ENCODE measurements around the gene TMIGD3.
A peak's percentile ranks its signal among the peaks of the same experiment; 100 is the strongest.

Gene TMIGD3

DNA sequence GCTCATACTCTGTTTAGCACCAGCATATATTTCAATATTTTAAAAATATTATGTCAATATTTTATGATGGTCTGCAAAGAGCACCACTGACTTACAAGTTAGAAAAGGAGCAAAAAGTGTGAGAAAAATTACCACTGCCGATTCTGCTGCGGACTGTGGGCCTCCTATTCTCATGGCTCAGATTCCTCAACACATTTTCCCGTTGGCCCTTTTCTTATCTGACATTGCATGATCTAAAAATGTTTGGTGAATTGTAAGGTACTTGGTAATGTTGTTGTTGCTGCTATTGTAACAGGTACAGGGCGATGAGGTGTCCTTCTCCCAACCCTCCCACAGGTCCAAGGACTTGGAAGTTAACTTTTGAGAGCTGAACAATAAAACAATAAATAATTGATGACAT lies 28.9 kb downstream of the TMIGD3 start:
- DNase-seq (ENCODE audit: low spot score): no peak

DNA sequence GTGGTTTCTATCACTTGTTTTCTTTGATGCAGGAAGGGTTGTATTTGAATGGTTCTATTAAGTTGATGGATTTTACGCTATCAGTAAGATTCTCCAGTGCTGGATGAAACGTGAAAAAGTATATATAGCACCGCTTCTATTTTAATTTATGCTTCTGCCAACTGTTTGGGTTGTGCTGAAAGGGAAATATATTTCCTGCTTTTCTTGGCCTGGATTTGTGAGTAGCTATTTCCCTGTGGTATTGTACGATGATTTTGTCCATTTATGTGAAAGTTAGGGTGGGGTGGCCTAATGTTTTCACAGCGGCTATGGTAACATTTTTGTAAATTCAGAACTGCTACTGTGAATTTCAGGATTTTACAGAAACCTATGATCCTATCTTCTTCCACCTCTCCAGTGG lies 29.3 kb downstream of the TMIGD3 start:
- no peak for DNase-seq (ENCODE audit: low spot score)

DNA sequence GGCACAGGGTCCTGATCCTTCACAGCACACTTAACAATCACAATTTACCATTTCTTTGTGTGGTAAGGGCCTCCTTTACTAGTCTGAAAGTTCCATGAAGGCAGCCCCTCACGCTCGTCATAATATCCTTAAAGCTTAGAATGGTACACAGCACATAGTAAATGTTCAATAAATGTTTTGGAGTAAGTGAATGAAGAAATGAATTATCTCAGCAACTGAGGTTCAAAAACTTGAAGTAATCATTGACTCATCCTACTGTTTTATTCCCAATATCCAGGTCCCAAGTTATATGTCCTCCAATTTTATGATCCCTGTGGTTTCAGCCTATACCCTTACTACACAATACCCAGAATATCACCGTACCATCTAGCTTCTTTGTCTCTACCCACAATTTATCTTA lies 31.9 kb downstream of the TMIGD3 start:
- DNase-seq (ENCODE audit: low spot score): no peak

DNA sequence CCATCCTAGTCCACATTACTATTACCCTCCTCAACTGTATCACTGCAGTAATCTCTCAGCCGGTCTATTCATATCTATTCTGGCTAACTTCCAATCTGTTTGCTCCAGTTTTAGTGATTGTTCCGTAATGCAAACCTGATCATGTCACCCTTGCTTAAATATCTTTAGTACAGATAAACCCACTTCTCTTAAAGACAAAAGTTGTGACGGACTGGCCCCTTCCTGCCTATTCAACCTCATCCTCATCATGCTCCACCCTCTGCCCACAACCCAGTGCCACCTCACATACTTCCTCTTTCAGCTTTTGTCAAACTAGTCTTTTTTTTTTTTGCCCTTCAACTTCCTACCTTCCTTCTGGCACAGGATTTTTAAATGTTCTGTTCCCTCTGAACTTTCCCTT lies 32.4 kb downstream of the TMIGD3 start:
- peak; percentile 51 for DNase-seq (ENCODE audit: low spot score)

DNA sequence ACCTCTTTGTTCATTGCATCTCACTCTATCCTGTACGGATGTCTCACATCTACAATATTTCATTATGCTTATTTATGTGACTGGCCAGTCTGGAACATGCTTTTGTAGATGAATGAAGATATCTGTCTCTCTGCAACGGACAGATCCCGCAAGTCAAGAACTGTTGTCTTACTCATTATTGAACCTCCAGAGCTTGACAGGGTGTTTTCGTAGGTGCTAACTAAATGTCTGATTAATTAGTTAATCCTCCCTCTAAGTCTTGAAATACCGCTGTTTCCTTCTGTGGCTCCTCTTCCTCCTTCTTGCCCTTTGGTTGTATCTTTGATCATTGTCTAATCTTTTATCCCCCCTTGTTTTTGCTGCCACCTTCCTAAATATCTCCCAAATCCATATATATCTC lies 32.8 kb downstream of the TMIGD3 start:
- DNase-seq (ENCODE audit: low spot score): no peak

DNA sequence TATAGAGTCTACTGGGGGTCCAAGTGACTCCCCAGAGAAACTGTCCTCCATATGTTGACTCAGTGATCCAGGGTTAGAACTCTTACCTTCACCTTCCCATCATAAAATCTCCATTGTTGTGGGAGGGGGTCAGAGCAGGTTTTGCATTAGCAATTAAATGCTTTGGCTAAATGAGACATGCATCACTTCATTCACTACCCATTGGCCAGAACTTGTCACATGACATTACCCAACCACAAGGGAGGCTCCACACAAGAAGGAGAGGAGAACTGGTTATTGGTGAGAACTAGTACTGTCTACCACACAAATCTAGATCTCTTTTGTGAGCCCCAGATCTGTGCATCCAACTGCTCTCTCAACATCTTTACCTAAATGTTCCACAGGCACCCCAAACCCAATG lies 33.9 kb downstream of the TMIGD3 start:
- DNase-seq (ENCODE audit: low spot score): no peak

DNA sequence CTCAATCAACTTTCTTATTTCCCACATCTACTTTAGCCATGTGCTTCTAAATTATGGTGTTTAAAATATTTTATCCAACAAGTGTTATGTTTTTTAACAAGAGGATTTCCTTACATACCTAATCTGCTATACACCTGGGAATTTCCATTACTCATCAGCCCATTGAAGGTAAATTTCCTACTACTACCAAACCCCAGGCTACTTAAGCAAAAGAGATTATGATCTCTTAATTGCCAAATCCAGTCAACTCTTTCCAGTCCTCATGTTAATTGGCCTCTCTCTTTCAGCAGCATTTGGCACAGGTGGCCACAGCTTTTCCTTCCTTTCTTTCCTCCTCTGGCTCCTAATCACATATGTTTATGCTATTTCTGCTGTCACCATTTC lies 34.7 kb downstream of the TMIGD3 start:
- no peak for DNase-seq (ENCODE audit: low spot score)

DNA sequence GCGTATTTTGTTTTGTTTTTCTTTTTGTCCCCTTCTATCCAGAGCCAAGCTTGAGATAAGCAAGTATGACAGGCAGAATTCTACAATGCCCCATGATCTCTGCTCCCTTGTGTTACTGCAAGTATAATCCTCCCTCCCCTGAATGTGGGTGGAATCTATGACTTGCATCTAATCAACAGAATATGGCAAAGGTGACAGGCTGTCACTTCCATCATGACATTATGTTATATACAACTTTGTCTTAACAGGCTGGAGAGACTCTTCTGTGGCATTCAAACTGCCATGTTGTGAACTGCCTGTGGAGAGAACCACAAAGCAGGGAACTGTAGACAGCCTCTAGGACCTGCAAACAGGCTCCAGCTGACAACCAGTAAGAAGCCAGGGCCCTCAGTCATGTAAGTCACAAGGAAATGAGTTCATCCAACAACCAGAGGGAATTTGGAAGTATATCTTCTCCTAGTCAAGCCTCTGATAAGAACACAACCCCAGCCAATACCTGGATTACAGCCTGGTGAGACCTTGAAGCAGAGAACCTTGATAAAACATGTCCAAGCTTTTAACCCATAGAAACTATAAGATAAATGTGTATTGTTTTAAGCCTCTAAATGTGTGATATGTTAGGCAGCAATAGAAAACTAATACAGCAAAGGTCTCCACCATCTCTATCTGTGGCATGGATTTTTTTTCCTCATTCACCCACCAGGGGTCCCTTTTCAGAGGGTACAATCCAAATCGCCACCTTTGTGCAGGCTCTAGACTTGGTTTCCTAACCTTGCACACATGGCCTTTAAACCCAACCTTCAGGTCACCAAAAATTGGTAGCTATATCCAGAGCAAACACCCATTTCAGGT lies 35.3 kb downstream of the TMIGD3 start:
- no peak for DNase-seq (ENCODE audit: low spot score)

DNA sequence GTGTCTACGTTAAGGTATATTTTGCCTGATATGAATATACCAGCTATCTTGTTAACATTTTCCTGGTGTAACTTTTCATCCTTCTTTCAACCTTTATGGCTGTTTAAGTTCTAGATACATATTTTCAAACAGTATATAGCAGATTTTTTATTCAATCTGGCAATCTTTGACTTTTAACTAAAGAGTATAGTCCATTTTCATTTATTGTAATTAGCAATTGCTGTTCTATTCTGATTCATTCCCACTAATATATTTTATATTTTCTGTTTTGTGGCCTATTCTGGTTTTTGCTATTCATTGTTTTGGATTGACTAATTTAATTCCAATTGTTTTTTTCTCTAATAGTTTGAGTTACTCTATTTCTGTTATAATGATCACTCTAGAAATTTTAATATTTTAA lies 37.0 kb downstream of the TMIGD3 start:
- no peak for DNase-seq (ENCODE audit: low spot score)

DNA sequence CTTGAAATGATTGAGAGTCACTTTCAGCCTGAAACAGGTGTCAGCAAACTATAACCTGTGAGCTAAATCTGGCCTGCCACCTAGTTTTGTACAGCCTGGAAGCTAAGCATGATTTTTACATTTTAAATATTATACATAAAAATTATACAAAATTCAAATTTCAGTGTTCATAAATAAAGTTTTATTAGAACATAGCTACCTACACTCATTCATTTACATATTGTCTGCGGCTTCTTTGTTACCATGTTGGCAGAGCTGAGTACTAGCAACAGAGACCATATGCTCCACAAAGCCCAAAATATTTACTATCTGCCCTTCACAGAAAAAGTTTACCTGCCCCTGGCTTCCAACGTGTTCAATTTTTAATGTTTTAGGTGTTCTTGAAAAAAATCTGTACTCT lies 37.7 kb downstream of the TMIGD3 start:
- no peak for DNase-seq (ENCODE audit: low spot score)

DNA sequence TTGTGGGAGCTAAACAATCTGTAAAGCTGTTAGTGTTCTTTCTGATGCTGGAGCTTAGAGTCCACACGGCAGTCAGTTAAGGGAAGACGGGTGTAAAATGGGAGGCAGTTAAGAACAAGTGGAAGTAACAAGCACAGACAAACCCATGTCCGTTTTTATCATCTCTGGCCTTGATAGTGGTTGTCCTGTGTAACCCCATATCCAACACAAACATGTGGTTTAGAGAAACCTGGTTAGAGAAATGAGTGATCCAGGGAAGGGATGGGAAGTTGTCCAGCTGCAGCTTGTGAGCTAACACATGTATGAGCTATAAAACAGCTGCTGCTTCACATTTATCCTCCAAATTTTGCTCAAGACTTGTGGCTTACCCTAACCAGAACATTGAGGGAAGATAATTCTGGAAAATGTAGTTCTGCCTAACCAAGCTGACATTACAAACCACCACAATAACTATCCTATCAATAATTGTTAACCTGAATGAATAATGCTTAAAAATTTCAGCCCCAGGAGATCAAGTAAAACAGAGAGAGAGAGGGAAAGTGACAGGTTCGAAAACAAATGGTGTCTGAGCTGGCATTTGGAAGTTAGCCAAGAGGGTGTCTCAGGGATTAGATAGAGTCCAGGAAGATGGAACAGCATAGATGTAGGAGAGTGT lies 40.3 kb downstream of the TMIGD3 start:
- no peak for DNase-seq (ENCODE audit: low spot score)

DNA sequence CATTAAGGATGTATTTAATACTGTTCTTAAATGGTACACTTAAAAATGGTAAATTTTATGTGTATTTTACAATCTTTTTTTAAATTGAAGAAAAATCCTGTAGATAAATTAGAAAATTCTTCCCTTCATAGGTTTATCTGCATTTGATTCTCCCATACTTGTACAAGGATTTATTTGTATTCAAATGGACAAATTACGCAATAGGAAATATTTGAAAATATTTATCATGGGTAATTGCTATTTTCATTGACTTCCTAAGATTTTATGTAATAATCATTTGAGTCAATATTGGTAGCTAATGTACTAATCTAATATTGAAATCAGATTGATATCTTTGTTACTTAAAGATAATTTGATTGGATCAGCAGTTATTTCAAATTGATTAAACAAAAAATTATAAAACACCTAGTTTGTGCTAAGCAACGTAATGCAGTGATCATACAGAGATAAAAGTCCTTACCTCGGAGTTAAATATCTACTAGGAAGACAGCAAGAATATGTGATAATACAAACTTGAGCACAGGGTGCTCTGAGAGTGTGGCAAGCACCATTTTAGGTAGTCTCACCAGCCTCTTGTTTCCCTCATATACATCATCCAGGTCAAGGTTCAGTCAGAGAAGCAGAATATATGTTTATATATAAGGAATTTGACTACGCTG lies 40.9 kb downstream of the TMIGD3 start:
- no peak for DNase-seq (ENCODE audit: low spot score)

DNA sequence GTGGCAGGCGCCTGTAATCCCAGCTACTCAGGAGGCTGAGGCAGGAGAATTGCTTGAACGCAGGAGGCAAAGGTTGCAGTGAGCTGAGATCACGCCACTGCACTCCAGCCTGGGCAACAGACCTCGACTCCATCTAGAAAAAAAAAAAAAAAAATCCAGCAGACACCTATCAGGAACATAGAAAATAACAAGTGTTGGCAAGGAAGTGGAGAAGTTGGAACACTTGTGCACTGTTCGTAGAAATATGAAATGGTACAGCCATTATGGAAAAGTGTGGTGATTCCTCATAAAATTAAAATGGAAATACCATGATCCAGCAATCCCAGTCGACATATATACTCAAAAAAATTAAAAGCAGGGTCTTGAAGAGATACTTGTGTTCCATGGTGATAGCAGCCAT lies 41.7 kb downstream of the TMIGD3 start:
- DNase-seq (ENCODE audit: low spot score): no peak

DNA sequence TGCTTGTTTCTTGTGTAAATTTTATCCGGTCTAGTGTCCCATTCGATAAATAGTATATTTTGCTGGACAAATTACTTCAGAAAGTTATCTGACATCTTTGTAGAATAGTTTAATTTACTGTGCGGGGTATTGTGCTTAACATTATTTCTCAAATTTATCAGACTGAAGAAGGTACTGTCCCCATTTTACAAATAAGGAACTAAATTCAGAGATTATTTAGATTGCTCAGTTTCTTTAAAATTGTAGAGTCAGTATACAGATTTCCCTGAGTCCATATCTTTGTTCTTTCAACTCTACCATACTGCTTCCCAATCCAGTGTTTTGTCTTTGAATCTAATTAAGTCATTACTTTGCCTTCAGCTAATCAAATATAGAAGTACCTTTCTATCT lies 47.8 kb downstream of the TMIGD3 start:
- DNase-seq (ENCODE audit: low spot score): no peak

DNA sequence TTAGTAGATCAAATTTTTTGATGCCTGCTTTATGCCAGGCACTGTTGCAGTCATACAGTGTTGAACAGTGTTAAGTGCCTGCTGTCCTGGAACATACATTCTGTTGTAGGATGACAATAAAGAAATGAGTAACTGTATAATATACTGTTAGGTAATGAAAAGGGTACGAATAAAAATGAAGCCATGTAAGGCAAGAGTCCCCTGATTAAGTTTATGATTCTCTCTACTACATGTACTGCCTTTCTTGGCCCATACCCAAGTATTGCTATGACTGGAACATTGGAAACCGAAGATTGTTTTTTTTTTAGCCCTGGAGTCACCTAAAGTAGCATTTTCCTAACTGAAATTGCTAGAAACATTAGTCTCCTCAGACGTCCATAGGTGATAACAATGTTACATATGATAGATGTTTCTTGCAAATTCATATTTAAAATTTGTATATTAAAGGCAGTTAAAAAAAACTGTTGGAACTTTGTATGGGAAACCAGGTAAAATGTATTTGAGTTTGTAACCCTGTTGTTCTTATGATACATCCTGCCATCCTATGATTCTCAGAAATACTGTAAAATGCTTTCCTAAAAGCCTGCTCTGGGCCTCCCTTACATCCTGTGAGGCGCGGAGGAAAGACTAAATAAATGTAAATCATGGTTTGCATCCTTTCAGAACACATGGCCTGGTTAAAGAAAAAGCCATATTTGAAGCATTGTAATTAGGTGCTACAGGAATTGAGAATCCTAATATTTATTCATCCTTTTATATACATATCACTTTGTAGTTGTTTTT lies 48.4 kb downstream of the TMIGD3 start:
- DNase-seq (ENCODE audit: low spot score): no peak

DNA sequence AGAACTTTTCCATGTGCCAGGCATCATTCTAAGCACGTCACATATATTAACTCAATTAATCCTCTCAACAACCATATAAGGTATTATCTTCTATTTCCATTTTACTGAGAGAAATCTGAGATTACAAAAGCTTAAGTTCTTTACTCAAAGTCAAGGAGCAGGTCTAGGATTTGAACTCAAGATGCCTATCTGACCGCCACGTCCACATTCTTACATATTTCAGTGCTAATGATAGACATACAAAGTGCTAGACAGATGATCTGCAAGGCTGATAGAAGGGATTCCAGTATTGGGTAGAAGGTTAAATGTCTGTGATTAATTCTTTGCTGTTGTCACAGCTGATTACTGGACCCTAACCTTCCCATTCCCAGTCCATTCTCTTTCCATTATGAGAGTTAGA lies 49.7 kb downstream of the TMIGD3 start:
- DNase-seq (ENCODE audit: low spot score): no peak

DNA sequence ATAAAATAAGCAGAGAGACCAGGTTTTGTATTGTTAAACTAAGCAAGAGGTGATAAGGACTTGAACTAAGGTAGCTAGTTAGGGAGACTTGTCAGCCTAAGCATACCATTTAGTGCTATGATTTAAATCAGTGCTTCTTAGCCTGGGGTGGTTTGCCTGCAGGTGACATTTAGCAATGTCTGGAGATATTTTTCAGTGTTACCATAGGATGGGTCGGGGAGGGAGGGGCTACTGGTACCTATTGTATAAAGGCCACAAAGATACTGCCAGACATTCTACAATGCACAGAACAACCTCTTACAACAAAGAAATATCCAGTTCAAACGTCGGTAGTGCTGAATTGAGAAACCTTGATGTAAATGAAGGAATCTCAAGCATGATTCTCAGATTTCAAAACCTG lies 50.9 kb downstream of the TMIGD3 start:
- no peak for DNase-seq (ENCODE audit: low spot score)

DNA sequence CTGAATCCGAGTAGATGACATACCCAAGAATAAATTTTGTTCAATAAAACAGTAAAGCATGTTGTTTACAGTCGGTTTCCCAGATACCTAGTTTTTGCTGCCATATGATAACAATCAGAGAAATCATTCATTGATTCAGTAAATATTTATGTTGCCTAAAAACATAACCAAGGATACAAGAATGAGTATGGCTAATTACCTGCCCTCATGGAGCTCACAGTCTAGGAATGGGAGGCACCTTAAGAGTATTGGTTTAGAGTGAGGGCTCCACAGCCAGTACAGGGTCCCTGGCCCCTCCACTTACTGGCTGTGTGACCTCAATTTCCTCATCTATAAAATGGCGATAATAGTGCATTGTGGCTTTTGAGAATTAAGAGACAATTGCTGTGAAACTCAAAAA lies 53.2 kb downstream of the TMIGD3 start:
- no peak for DNase-seq (ENCODE audit: low spot score)

DNA sequence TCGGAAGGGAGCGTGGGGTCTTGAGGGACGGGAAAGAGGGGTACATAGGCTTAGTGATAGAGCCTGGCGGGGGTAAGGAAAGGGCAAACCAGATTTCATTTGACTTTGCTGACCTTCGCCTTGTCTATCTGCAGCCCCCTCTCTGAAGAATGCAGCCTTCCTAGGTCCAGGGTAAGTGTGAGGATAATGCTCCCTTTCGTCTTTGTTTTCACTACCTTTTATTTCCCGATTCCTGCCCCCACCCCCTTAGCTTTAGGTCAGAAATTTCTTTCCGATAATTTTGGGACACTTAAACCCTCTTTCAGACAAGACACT lies 53.8 kb downstream of the TMIGD3 start:
- no peak for DNase-seq (ENCODE audit: low spot score)

DNA sequence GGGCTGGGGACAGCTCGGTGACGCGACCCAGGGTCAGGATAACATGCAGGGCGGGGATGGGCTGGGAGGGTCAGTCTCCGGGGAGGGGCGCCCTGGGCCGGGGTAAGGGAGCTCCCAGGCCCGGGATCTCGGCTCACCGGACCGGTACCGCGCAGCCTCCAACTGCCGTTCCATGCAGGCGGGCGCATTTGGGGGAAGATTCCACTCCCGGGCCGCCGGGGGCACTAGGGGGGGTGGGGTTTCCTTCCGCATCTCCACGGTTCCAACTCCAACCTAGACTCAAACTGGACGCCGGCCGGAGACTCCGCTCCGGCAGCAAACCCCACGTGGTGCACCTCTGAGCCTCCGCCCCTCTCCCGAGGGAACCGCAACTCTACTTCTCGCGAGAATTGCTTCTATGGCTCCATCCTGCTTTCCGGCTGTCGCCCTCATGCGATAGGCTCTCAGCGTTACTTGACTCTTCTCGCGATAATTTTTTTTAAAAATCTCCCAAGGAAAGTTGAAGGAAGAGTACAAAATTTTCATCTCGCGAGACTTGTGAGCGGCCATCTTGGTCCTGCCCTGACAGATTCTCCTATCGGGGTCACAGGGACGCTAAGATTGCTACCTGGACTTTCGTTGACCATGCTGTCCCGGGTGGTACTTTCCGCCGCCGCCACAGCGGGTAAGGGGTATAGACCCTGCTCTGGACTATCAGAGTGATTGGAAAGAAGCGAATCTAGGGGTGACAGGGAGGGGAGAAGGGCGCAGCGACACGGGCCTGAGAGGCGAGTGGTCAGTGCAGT lies 54.3 kb downstream of the TMIGD3 start, which contains the start of the genes ATP5PB and WDR77:
Gene ATP5PB, plus strand, starts transcription at position 547 of the 785 bp plus-strand sequence. Its CDS starts 78 bp downstream, at position 625.
Gene WDR77, minus strand, starts transcription at position 339 of the 785 bp plus-strand sequence. Its CDS starts 87 bp downstream, at position 252.
- peak; percentile 98 for DNase-seq (ENCODE audit: low spot score)

DNA sequence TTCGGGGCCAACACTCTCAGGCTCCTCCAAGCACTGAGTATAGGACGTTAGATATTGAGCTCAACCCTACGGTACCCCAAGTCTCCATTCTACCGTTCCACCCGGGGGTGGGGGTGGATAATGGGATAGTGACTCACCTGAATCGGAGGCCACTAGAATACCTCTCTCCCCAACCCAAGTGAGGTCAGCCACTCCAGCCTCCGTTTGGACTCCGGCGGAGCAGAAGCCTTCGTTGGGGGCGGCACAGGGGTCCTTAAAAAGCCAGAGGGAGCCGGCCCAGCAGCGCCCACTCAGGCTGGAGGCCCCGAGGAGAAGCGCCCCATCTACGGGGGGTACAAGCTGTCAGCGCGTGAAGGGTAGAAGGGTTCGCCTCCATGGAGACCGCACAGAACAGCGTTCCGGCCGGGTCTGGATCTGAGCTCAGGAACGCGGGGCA lies 54.9 kb downstream of the TMIGD3 start:
- no peak for DNase-seq (ENCODE audit: low spot score)
